HepG2 (cell line): Measurements from ENCODE around the gene KSR1. TPM values are rescaled to one million over a fixed set of nuclear protein-coding genes. Genes with fewer than 3 reads are reported as not detected.

Experiments used
- ATRX ChIP-seq: sonication (generic); formaldehyde crosslinking; IDR thresholded peaks from 2 replicates; pipeline ENCODE4 v1.4.0; 2020; ENCODE audit warnings: missing genetic modification reagents, borderline replicate concordance
- CHCHD3 ChIP-seq: sonication (generic); formaldehyde crosslinking; IDR thresholded peaks from 2 replicates; pipeline ENCODE4 v1.8.0; 2022; ENCODE audit warnings: mild to moderate bottlenecking, missing genetic modification reagents, moderate library complexity
- HNF4G ChIP-seq, 2 experiments: sonication (generic) in 1 of 2; formaldehyde crosslinking in 1 of 2; IDR thresholded peaks; 2 replicates each; pipeline versions ENCODE4 v1.4.0 to v1.6.1; 2011 to 2020; ENCODE audit warnings: borderline replicate concordance in 2 of 2, low read depth in 2 of 2, mild to moderate bottlenecking in 2 of 2, low read length in 1 of 2, missing genetic modification reagents in 1 of 2, moderate library complexity in 1 of 2
- HOMEZ ChIP-seq: IDR thresholded peaks from 2 replicates; pipeline ENCODE4 v1.6.1; 2016; ENCODE audit warnings: low read depth
- HOXA3 ChIP-seq: sonication (generic); formaldehyde crosslinking; IDR thresholded peaks from 2 replicates; pipeline ENCODE4 v1.5.0; 2020; ENCODE audit warnings: missing genetic modification reagents
- PATZ1 ChIP-seq: sonication (generic); formaldehyde crosslinking; IDR thresholded peaks from 2 replicates; pipeline ENCODE4 v1.4.0; 2020; ENCODE audit warnings: missing genetic modification reagents
- RBM22 ChIP-seq: fragments of 200-400 bp; formaldehyde crosslinking; optimal IDR thresholded peaks from 2 replicates; pipeline ENCODE3; 2017; ENCODE audit warnings: mild to moderate bottlenecking, low read length, moderate library complexity
- SALL1 ChIP-seq: sonication (generic); formaldehyde crosslinking; IDR thresholded peaks from 2 replicates; pipeline ENCODE4 v1.8.0; 2022; ENCODE audit warnings: mild to moderate bottlenecking, missing genetic modification reagents
- SOX5 ChIP-seq: IDR thresholded peaks from 2 replicates; pipeline ENCODE4 v1.6.1; 2016; ENCODE audit warnings: borderline replicate concordance
- SOX6 ChIP-seq, 2 experiments: fragments of 450-650 bp in 1 of 2; sonication (generic) in 1 of 2; formaldehyde crosslinking in 1 of 2; IDR thresholded peaks; 2 replicates each; pipeline versions ENCODE4 v1.4.0 to v1.6.1; 2017 to 2020; ENCODE audit warnings: antibody characterized with exemption in 1 of 2, mild to moderate bottlenecking in 1 of 2, missing genetic modification reagents in 1 of 2
- TEAD3 ChIP-seq: optimal IDR thresholded peaks from 2 replicates; pipeline ENCODE3; 2016; ENCODE audit warnings: borderline replicate concordance
- ZNF235 ChIP-seq: sonication (generic); formaldehyde crosslinking; IDR thresholded peaks from 2 replicates; pipeline ENCODE4 v1.8.1; 2023; ENCODE audit warnings: mild to moderate bottlenecking, missing genetic modification reagents, borderline replicate concordance
- ZNF333 ChIP-seq: sonication (generic); formaldehyde crosslinking; IDR thresholded peaks from 2 replicates; pipeline ENCODE4 v1.4.0; 2020; ENCODE audit warnings: mild to moderate bottlenecking, missing genetic modification reagents, borderline replicate concordance
- ZNF33B ChIP-seq: sonication (generic); formaldehyde crosslinking; IDR thresholded peaks from 2 replicates; pipeline ENCODE4 v1.5.1; 2020; ENCODE audit warnings: mild to moderate bottlenecking, missing genetic modification reagents
- ZNF430 ChIP-seq: sonication (generic); formaldehyde crosslinking; IDR thresholded peaks from 2 replicates; pipeline ENCODE4 v1.9.0; 2021; ENCODE audit warnings: mild to moderate bottlenecking, missing genetic modification reagents
- ZNF501 ChIP-seq: sonication (generic); formaldehyde crosslinking; IDR thresholded peaks from 2 replicates; pipeline ENCODE4 v1.5.1; 2020; ENCODE audit warnings: mild to moderate bottlenecking, moderate library complexity, missing genetic modification reagents
- ZNF766 ChIP-seq: sonication (generic); formaldehyde crosslinking; IDR thresholded peaks from 2 replicates; pipeline ENCODE4 v1.5.0; 2020; ENCODE audit warnings: missing genetic modification reagents, borderline replicate concordance
- ZNF792 ChIP-seq: IDR thresholded peaks from 2 replicates; pipeline ENCODE4 v1.6.1; 2016
- ZSCAN9 ChIP-seq: IDR thresholded peaks from 2 replicates; pipeline ENCODE4 v1.6.1; 2016; ENCODE audit warnings: borderline replicate concordance
- polyA plus RNA-seq, 8 experiments: library from polyadenylated mRNA; depleted of rRNA in 3 of 8; stranded (reverse) in 7 of 8; unstranded in 1 of 8; fragments of >200 nt; fragmentation: Illumina TruSeq in 4 of 8; extraction: Trizol in 4 of 8; gene quantifications; 2 replicates each; pipeline versions ENCODE4 v1.2.1 to v1.2.3, GENCODE V29; 2011 to 2016; ENCODE audit warnings: low read depth in 4 of 8, missing spikeins in 1 of 8, mixed read lengths in 1 of 8; ENCODE audit not compliant: insufficient read depth in 1 of 8
- total RNA-seq, 5 experiments: library from RNA; depleted of rRNA; stranded (reverse); fragments of >200 nt; fragmentation: Illumina TruSeq; extraction: Trizol; gene quantifications; 2 replicates each; pipeline ENCODE4 v1.2.3, GENCODE V29; 2016; ENCODE audit warnings: low read depth in 1 of 5
- TF ChIP-seq, protein P1 (sequence below): sonication (generic); formaldehyde crosslinking; IDR thresholded peaks from 2 replicates; pipeline ENCODE4 v1.4.0; 2020; ENCODE audit warnings: missing genetic modification reagents, borderline replicate concordance
- TF ChIP-seq, protein P2 (sequence below): sonication (generic); formaldehyde crosslinking; IDR thresholded peaks from 2 replicates; pipeline ENCODE4 v1.4.0; 2020; ENCODE audit warnings: missing genetic modification reagents

KSR1 gene
- total and polyA plus RNA-seq, 2 of the 13 experiments (the other 11 are each of a cell fraction or from before 2014, with no cell fraction given): 10.1 to 16.6 TPM

DNA sequence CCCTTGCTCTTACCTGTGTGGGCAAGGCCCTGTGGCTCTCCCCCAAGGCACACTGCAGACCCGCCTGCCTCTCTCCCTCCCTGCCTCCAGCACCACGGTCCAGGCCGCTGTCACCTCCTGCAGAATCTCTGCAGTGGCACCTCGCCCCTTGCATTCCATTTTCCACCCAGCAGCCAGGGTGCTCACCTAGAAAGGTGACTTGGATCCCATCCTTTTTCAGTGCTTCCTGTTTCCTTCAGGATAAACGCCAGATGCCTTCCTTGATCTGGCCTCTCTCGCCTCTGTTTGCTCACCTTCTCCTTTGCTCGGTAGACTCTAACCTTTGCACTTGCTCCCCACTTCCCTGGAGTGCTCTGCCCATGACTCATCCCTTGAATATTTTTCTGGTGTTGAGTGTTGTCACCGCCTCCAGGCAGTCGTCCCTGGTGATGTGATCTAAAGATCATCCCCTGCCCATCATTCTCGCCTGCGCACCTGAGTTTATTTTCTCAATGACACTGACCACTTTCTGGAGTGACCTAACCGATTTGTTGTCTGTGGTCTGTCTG, 95.5 kb downstream of the KSR1 start (continued):
- no peak for TF ChIP-seq ZNF792 (CRISPR knock-in tag)
- TF ChIP-seq ZNF333 (CRISPR knock-in tag): no peak
- TF ChIP-seq HOMEZ (CRISPR knock-in tag): peak; percentile 42; the same call in 1 of the 2 replicates
- TF ChIP-seq ZNF430 (CRISPR knock-in tag): no peak
- peak; percentile 54; the same call in 1 of the 2 replicates for TF ChIP-seq SOX5 (CRISPR knock-in tag)
- no peak for TF ChIP-seq ZNF766
- no peak for TF ChIP-seq CHCHD3 (CRISPR knock-in tag)
- 0 out of 2 replicates have a peak, but pooled peaks have one; percentile 41 for TF ChIP-seq PATZ1 (CRISPR knock-in tag)
- TF ChIP-seq RBM22: peak; percentile 50
- no peak for TF ChIP-seq SOX6 (IDR thresholded peaks at IDR 0.05)
- peak; percentile 56 for TF ChIP-seq SOX6 (CRISPR knock-in tag; IDR thresholded peaks at IDR 0.05)
- TF ChIP-seq, protein P1, sequence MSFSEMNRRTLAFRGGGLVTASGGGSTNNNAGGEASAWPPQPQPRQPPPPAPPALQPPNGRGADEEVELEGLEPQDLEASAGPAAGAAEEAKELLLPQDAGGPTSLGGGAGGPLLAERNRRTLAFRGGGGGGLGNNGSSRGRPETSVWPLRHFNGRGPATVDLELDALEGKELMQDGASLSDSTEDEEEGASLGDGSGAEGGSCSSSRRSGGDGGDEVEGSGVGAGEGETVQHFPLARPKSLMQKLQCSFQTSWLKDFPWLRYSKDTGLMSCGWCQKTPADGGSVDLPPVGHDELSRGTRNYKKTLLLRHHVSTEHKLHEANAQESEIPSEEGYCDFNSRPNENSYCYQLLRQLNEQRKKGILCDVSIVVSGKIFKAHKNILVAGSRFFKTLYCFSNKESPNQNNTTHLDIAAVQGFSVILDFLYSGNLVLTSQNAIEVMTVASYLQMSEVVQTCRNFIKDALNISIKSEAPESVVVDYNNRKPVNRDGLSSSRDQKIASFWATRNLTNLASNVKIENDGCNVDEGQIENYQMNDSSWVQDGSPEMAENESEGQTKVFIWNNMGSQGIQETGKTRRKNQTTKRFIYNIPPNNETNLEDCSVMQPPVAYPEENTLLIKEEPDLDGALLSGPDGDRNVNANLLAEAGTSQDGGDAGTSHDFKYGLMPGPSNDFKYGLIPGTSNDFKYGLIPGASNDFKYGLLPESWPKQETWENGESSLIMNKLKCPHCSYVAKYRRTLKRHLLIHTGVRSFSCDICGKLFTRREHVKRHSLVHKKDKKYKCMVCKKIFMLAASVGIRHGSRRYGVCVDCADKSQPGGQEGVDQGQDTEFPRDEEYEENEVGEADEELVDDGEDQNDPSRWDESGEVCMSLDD (CRISPR knock-in tag): 0 out of 2 replicates have a peak, but pooled peaks have one; percentile 31
- peak; percentile 85 for TF ChIP-seq SALL1
- peak; percentile 43; the same call in 1 of the 2 replicates for TF ChIP-seq HOXA3 (CRISPR knock-in tag)
- peak; percentile 85 for TF ChIP-seq TEAD3 (CRISPR knock-in tag)
- no peak for TF ChIP-seq ZNF33B (CRISPR knock-in tag)
- no peak for TF ChIP-seq ATRX (CRISPR knock-in tag)
- TF ChIP-seq ZNF235 (CRISPR knock-in tag): no peak
- TF ChIP-seq HNF4G (IDR thresholded peaks at IDR 0.05; ENCODE audit: borderline replicate concordance, low read depth, low read length): peak; percentile 91
- peak; percentile 88; the same call in 1 of the 2 replicates for TF ChIP-seq HNF4G (CRISPR knock-in tag; IDR thresholded peaks at IDR 0.05; ENCODE audit: borderline replicate concordance, low read depth)
- 0 out of 2 replicates have a peak, but pooled peaks have one; percentile 14 for TF ChIP-seq ZNF501 (CRISPR knock-in tag)
- TF ChIP-seq, protein P2, sequence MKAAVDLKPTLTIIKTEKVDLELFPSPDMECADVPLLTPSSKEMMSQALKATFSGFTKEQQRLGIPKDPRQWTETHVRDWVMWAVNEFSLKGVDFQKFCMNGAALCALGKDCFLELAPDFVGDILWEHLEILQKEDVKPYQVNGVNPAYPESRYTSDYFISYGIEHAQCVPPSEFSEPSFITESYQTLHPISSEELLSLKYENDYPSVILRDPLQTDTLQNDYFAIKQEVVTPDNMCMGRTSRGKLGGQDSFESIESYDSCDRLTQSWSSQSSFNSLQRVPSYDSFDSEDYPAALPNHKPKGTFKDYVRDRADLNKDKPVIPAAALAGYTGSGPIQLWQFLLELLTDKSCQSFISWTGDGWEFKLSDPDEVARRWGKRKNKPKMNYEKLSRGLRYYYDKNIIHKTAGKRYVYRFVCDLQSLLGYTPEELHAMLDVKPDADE (CRISPR knock-in tag): no peak
- peak; percentile 67; the same call in 1 of the 2 replicates for TF ChIP-seq ZSCAN9 (CRISPR knock-in tag)
